HepG2 (cell line): ENCODE results near the gene RNU6-1. TPM values are rescaled to one million over a fixed set of nuclear protein-coding genes. Genes with fewer than 3 reads are reported as not detected.

Source experiments
- ARID5B ChIP-seq: IDR thresholded peaks from 2 replicates; pipeline ENCODE4 v1.4.0; 2020; ENCODE audit warnings: mild to moderate bottlenecking, missing genetic modification reagents
- CHCHD3 ChIP-seq: sonication (generic); formaldehyde crosslinking; IDR thresholded peaks from 2 replicates; pipeline ENCODE4 v1.8.0; 2022; ENCODE audit warnings: mild to moderate bottlenecking, missing genetic modification reagents, moderate library complexity
- DZIP1 ChIP-seq: sonication (generic); formaldehyde crosslinking; IDR thresholded peaks from 2 replicates; pipeline ENCODE4 v1.5.0; 2020; ENCODE audit warnings: mild to moderate bottlenecking, missing genetic modification reagents
- MAFG ChIP-seq: sonication (generic); formaldehyde crosslinking; IDR thresholded peaks from 2 replicates; pipeline ENCODE4 v1.5.1; 2020; ENCODE audit warnings: mild to moderate bottlenecking, missing genetic modification reagents
- MAFK ChIP-seq, 2 experiments: IDR thresholded peaks in 1 of 2; conservative IDR thresholded peaks in 1 of 2; 2 replicates each; pipeline ENCODE4 v1.6.1; 2011; ENCODE audit warnings: improper control_type of control experiment in 2 of 2, low read length in 2 of 2
- NR1H2 ChIP-seq: sonication (generic); formaldehyde crosslinking; IDR thresholded peaks from 2 replicates; pipeline ENCODE4 v1.8.1; 2022; ENCODE audit warnings: low read depth, missing genetic modification reagents, borderline replicate concordance
- NRL ChIP-seq: sonication (generic); formaldehyde crosslinking; IDR thresholded peaks from 2 replicates; pipeline ENCODE4 v1.5.0; 2020; ENCODE audit warnings: missing genetic modification reagents, mild to moderate bottlenecking, moderate library complexity, borderline replicate concordance
- TBX2 ChIP-seq: sonication (generic); formaldehyde crosslinking; IDR thresholded peaks from 2 replicates; pipeline ENCODE4 v1.5.0; 2020; ENCODE audit warnings: missing genetic modification reagents, mild to moderate bottlenecking, borderline replicate concordance
- ZNF614 ChIP-seq: IDR thresholded peaks from 2 replicates; pipeline ENCODE4 v1.6.1; 2018; ENCODE audit warnings: missing biosample characterization, missing genetic modification reagents, inconsistent platforms, borderline replicate concordance
- ZNF784 ChIP-seq: sonication (generic); formaldehyde crosslinking; IDR thresholded peaks from 2 replicates; pipeline ENCODE4 v1.5.1; 2020; ENCODE audit warnings: missing genetic modification reagents, mild to moderate bottlenecking, borderline replicate concordance
- ZSCAN30 ChIP-seq: sonication (generic); formaldehyde crosslinking; IDR thresholded peaks from 2 replicates; pipeline ENCODE4 v1.5.0; 2020; ENCODE audit warnings: mild to moderate bottlenecking, missing genetic modification reagents
- polyA plus RNA-seq, 8 experiments: library from polyadenylated mRNA; depleted of rRNA in 3 of 8; stranded (reverse) in 7 of 8; unstranded in 1 of 8; fragments of >200 nt; fragmentation: Illumina TruSeq in 4 of 8; extraction: Trizol in 4 of 8; gene quantifications; 2 replicates each; pipeline versions ENCODE4 v1.2.1 to v1.2.3, GENCODE V29; 2011 to 2016; ENCODE audit warnings: low read depth in 4 of 8, missing spikeins in 1 of 8, mixed read lengths in 1 of 8; ENCODE audit not compliant: insufficient read depth in 1 of 8
- total RNA-seq, 5 experiments: library from RNA; depleted of rRNA; stranded (reverse); fragments of >200 nt; fragmentation: Illumina TruSeq; extraction: Trizol; gene quantifications; 2 replicates each; pipeline ENCODE4 v1.2.3, GENCODE V29; 2016; ENCODE audit warnings: low read depth in 1 of 5
- TF ChIP-seq, protein P1 (sequence below): sonication (generic); formaldehyde crosslinking; IDR thresholded peaks from 2 replicates; pipeline ENCODE4 v1.8.1; 2023; ENCODE audit warnings: mild to moderate bottlenecking, missing genetic modification reagents
- TF ChIP-seq, protein P2 (sequence below): sonication (generic); formaldehyde crosslinking; IDR thresholded peaks from 2 replicates; pipeline ENCODE4 v1.5.0; 2020; ENCODE audit warnings: mild to moderate bottlenecking, missing genetic modification reagents, borderline replicate concordance

Gene RNU6-1
- total and polyA plus RNA-seq, 2 of the 13 experiments (the other 11 are each of a cell fraction or from before 2014, with no cell fraction given) = under 0.01 TPM; not detected in 1

GRCh38 chr15:67884514-67885174 lies 44.8 kb upstream of the RNU6-1 start (continued):
- TF ChIP-seq, protein P1, sequence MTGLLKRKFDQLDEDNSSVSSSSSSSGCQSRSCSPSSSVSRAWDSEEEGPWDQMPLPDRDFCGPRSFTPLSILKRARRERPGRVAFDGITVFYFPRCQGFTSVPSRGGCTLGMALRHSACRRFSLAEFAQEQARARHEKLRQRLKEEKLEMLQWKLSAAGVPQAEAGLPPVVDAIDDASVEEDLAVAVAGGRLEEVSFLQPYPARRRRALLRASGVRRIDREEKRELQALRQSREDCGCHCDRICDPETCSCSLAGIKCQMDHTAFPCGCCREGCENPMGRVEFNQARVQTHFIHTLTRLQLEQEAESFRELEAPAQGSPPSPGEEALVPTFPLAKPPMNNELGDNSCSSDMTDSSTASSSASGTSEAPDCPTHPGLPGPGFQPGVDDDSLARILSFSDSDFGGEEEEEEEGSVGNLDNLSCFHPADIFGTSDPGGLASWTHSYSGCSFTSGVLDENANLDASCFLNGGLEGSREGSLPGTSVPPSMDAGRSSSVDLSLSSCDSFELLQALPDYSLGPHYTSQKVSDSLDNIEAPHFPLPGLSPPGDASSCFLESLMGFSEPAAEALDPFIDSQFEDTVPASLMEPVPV (CRISPR knock-in tag) = peak; percentile 29; the same call in 1 of the 2 replicates
- no peak for TF ChIP-seq MAFG
- peak; percentile 53; the same call in 1 of the 2 replicates for TF ChIP-seq ZNF614 (CRISPR knock-in tag)
- peak; percentile 76; the same call in 1 of the 2 replicates for TF ChIP-seq TBX2 (CRISPR knock-in tag)
- peak; percentile 85 for TF ChIP-seq ARID5B (CRISPR knock-in tag)
- TF ChIP-seq, protein P2, sequence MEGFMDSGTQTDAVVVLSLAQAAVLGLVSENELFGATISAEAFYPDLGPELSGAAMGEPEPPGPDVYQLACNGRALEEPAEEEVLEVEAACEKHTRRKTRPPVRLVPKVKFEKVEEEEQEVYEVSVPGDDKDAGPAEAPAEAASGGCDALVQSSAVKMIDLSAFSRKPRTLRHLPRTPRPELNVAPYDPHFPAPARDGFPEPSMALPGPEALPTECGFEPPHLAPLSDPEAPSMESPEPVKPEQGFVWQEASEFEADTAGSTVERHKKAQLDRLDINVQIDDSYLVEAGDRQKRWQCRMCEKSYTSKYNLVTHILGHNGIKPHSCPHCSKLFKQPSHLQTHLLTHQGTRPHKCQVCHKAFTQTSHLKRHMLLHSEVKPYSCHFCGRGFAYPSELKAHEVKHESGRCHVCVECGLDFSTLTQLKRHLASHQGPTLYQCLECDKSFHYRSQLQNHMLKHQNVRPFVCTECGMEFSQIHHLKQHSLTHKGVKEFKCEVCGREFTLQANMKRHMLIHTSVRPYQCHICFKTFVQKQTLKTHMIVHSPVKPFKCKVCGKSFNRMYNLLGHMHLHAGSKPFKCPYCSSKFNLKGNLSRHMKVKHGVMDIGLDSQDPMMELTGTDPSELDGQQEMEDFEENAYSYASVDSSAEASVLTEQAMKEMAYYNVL = peak; percentile 70; the same call in 1 of the 2 replicates
- TF ChIP-seq MAFK (conservative IDR thresholded peaks at IDR 0.05 in 1 of 2, IDR thresholded peaks at IDR 0.05 in 1 of 2; ENCODE audit: low read length in 2 of 2) = no peak
- TF ChIP-seq CHCHD3 (CRISPR knock-in tag) = no peak
- 0 out of 2 replicates have a peak, but pooled peaks have one; percentile 56 for TF ChIP-seq NRL (CRISPR knock-in tag)
- no peak for TF ChIP-seq DZIP1 (CRISPR knock-in tag)
- peak; percentile 59; the same call in 1 of the 2 replicates for TF ChIP-seq ZNF784 (CRISPR knock-in tag)
- TF ChIP-seq ZSCAN30 = 0 out of 2 replicates have a peak, but pooled peaks have one; percentile 22
- no peak for TF ChIP-seq NR1H2 (CRISPR knock-in tag)
